Measurements from ENCODE around the gene AKAP10. TPM values are rescaled to one million over a fixed set of nuclear protein-coding genes. Genes with fewer than 3 reads are reported as not detected.

AKAP10 gene
- total and polyA plus RNA-seq, 12 donors, result 3.7 to 17.0 (median 13.8) TPM

- DNase-seq (no peak), ATAC-seq (no peak)
- Histone ChIP-seq H3K27me3 (no peaks in the 10 kb centered on the region), H3K4me3 (no peak overlapping the region), H3K9me3 (no peaks in the 10 kb centered on the region), H3K27ac (no peak overlapping the region), H3K36me3 (peaks cover 0 to 100% (median 64%) of the 10 kb centered on the region in 9 donors), H3K4me1 (no peaks in the 10 kb centered on the region)
- WGBS, 2 donors, result 96 to 97% methylated on average over 5 of the region's 5 CpGs
- TF ChIP-seq, protein P1, sequence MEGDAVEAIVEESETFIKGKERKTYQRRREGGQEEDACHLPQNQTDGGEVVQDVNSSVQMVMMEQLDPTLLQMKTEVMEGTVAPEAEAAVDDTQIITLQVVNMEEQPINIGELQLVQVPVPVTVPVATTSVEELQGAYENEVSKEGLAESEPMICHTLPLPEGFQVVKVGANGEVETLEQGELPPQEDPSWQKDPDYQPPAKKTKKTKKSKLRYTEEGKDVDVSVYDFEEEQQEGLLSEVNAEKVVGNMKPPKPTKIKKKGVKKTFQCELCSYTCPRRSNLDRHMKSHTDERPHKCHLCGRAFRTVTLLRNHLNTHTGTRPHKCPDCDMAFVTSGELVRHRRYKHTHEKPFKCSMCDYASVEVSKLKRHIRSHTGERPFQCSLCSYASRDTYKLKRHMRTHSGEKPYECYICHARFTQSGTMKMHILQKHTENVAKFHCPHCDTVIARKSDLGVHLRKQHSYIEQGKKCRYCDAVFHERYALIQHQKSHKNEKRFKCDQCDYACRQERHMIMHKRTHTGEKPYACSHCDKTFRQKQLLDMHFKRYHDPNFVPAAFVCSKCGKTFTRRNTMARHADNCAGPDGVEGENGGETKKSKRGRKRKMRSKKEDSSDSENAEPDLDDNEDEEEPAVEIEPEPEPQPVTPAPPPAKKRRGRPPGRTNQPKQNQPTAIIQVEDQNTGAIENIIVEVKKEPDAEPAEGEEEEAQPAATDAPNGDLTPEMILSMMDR (IDR thresholded peaks at IDR 0.05), result no peak
- intact Hi-C loops (cut with DNase I), result no loop called here
Measured at GRCh38 chr17:19933628-19934027, 44.0 kb downstream of the AKAP10 start.

DNA sequence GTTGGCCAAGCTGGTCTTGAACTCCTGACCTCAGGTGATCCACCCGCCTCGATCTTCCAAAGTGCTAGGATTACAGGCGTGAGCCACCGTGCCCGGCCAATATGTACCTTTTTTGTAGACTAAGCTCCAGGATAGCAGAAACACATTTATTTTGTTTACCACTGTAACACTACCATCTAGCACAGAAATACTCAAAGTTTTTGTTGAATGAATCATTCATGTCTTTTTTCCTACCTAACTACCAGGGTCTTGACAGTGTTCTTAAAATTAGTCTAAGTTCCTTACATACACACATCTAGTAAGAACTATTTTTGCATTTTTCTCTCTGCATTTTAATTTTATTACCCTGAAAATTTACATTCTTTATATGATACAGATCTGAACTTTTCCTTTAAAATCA is 44.4 kb downstream of the AKAP10 start:
- intact Hi-C loops (cut with DNase I), result no loop called here
- ATAC-seq, result no peak

GRCh38 chr17:19928299-19928698 is 49.3 kb downstream of the AKAP10 start:
- Histone ChIP-seq H3K4me3 (no peak overlapping the region), H3K27ac (no peak overlapping the region), H3K27me3 (no peaks in the 10 kb centered on the region), H3K4me1 (no peaks in the 10 kb centered on the region), H3K9me3 (no peaks in the 10 kb centered on the region), H3K36me3 (peaks cover 0 to 100% (median 58%) of the 10 kb centered on the region in 9 donors)
- no peak for DNase-seq
- ATAC-seq, result no peak
- TF ChIP-seq, protein P1 (IDR thresholded peaks at IDR 0.05), result no peak
- WGBS, 2 donors, result 93 to 95% methylated on average over 4 of the region's 4 CpGs
- intact Hi-C loops (cut with DNase I), result no loop called here

More for the DNA sequence above, 44.4 kb downstream of the AKAP10 start:
- no peaks in the 10 kb centered on the region for H3K27me3 ChIP-seq
- no peaks in the 10 kb centered on the region for H3K4me1 ChIP-seq
- no peak overlapping the region for H3K4me3 ChIP-seq
- TF ChIP-seq, protein P1 (IDR thresholded peaks at IDR 0.05), result no peak
- no peak for DNase-seq
- H3K27ac ChIP-seq, result no peak overlapping the region
- no peaks in the 10 kb centered on the region for H3K9me3 ChIP-seq
- peaks cover 0 to 100% (median 64%) of the 10 kb centered on the region in 9 donors for H3K36me3 ChIP-seq
- 97 to 98% methylated on average over 5 of the region's 5 CpGs for WGBS, 2 donors

DNA sequence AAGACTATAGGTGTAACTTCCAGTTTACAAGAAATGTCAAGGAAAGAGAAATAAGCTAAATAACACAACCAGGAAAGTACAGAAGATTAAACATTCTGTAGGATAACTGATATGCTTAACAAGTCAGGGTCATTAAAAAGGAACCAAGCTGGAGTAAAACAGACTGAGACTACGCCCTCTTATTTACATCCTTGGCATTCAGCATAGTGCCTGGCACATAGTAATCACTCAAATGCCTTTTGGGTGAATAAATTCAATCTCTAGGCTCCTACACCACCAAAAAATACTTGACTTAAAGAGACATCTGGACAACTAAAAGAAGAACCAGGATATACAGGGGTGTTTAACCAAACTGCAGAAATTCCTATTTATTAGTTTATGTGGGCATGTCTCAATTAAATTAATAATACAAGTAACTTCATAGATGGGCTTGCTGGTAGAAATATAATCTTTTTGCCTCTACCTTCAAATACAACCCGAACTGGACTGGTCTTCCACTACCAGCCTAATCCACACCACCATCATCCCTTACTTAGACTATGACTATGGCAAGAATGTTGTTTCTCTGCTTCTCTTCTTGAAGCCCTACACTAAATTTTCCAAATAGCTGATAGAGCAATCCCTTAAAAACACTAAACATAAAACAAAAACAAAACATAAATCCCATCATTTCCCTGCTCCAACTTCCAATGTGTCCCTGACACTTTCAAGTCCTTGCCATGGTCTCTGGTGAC is 62.2 kb downstream of the AKAP10 start:
- DNase-seq (no peak), ATAC-seq (no peak)
- TF ChIP-seq, protein P1 (IDR thresholded peaks at IDR 0.05), result no peak
- Histone ChIP-seq H3K27ac (no peak overlapping the region), H3K9me3 (no peaks in the 10 kb centered on the region), H3K36me3 (peaks cover 0 to 100% (median 43%) of the 10 kb centered on the region in 9 donors), H3K4me3 (no peak overlapping the region), H3K4me1 (no peaks in the 10 kb centered on the region), H3K27me3 (no peaks in the 10 kb centered on the region)
- intact Hi-C loops (cut with DNase I), result no loop called here
- WGBS, 2 donors, result 94 to 96% methylated on average over 2 of the region's 2 CpGs
